ENCODE data around the gene STXBP5. TPM values are rescaled to one million over a fixed set of nuclear protein-coding genes. Genes with fewer than 3 reads are reported as not detected.

STXBP5 gene
- total and polyA plus RNA-seq, 2 donors (not counting 1 experiment from before 2014, with no cell fraction given): 4.6 to 24.1 TPM

DNA sequence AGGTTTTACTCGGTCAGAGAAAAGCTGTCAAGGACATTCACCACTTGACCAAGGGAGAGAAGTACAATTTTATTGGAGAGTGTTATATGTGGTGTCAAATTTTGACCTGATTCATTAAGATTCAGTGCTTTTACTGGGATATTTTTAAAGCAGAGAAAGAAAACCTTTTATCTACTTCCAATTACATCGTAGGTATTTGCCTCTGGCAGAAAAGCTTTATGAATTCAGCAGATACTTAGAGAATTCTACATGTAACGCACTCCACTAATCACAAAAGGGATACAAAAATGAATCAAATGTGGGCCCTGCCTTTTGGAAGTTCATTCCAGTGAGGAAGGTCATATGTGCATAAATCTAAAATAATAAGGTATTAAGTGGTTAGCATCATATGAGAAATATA, 133.7 kb downstream of the STXBP5 start:
- Histone ChIP-seq H3K27me3 (replicated peaks in 1 of 4; ENCODE audit: control extremely low read depth in 1 of 4, control insufficient read depth in 3 of 4, insufficient read depth in 4 of 4, low read length in 3 of 4) (no peaks in the 10 kb centered on the region), H3K9ac (ENCODE audit: low read length) (no peak overlapping the region), H3K36me3 (replicated peaks in 1 of 2; ENCODE audit: control extremely low read depth in 1 of 2, control insufficient read depth in 1 of 2, extremely low read depth in 1 of 2, insufficient read depth in 2 of 2, low read length in 1 of 2) (peaks cover 1 to 3% of the 10 kb centered on the region in 2 experiments), H2AFZ (ENCODE audit: insufficient read depth, low read depth, low read length, poor library complexity, severe bottlenecking) (no peak overlapping the region), H3K9me3 (ENCODE audit: control extremely low read depth in 1 of 3, control insufficient read depth in 2 of 3, insufficient read depth in 1 of 3, low read length in 2 of 3) (no peaks in the 10 kb centered on the region), H3K4me2 (replicated peaks; ENCODE audit: low read depth, low read length, poor library complexity, severe bottlenecking) (no peak overlapping the region), H3K4me3 (ENCODE audit: control extremely low read depth in 1 of 5, extremely low read depth in 1 of 5, insufficient read depth in 1 of 5, low read depth in 2 of 5, low read length in 4 of 5) (no peak overlapping the region), H3K79me2 (ENCODE audit: control insufficient read depth, insufficient read depth, low read length) (no peaks in the 10 kb centered on the region), H3K27ac (ENCODE audit: low read length in 2 of 2) (no peak overlapping the region), H3K4me1 (ENCODE audit: control insufficient read depth in 2 of 2, insufficient read depth in 2 of 2, low read length in 2 of 2) (no peaks in the 10 kb centered on the region), H4K20me1 (ENCODE audit: control insufficient read depth, insufficient read depth, low read length, poor library complexity, severe bottlenecking) (no peaks in the 10 kb centered on the region)
- WGBS (ENCODE audit: insufficient coverage): 100% methylated on average over 2 of the region's 3 CpGs
- no peak for DNase-seq
- ChIA-PET CTCF (no interaction called here), POLR2A (no interaction called here)
- Mint-ChIP-seq H3K4me1 (no peaks in the 10 kb centered on the region), H3K9me3 (ENCODE audit: insufficient read depth) (no peaks in the 10 kb centered on the region), H3K4me3 (no peak overlapping the region), H3K27me3 (no peaks in the 10 kb centered on the region), H3K27ac (no peak overlapping the region)
- no peak for ATAC-seq (ENCODE audit: low read depth)
- no peak for TF ChIP-seq EZH2 (IDR thresholded peaks at IDR 0.05; ENCODE audit: borderline replicate concordance, insufficient read depth, low read depth, low read length, poor library complexity, severe bottlenecking)
- no peak for TF ChIP-seq CTCF (IDR thresholded peaks at IDR 0.05)
- intact Hi-C loops (cut with micrococcal nuclease): no loop called here

DNA sequence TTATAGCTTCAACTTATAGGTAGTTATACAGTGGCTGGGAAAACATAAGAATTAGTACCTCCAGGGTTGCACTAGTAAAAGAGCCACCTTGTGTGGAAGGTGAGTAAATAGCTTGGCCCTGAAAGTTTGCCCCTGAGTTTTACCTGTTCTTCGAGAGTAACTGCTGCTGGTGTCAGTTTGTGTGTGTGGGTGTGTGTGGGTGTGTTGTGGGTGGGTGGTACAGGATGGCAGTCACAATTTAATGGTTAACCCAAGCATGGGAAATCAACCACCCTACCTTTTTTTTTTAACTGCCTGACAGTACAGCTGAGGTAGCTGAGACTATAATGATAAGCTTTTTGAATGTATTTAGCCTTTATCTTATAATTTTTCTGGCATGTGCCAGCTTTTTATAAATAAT, 137.3 kb downstream of the STXBP5 start:
- H2AFZ ChIP-seq (ENCODE audit: insufficient read depth, low read depth, low read length, poor library complexity, severe bottlenecking): no peak overlapping the region
- H3K27me3 Mint-ChIP-seq: no peaks in the 10 kb centered on the region
- CTCF ChIA-PET: no interaction called here

More for the DNA sequence above, 137.3 kb downstream of the STXBP5 start:
- Mint-ChIP-seq H3K4me3 (no peak overlapping the region), H3K9me3 (ENCODE audit: insufficient read depth) (no peaks in the 10 kb centered on the region), H3K27ac (no peak overlapping the region), H3K4me1 (no peaks in the 10 kb centered on the region)
- Histone ChIP-seq H3K27ac (ENCODE audit: low read length in 2 of 2) (no peak overlapping the region), H3K4me2 (replicated peaks; ENCODE audit: low read depth, low read length, poor library complexity, severe bottlenecking) (no peak overlapping the region), H3K9ac (ENCODE audit: low read length) (no peak overlapping the region), H4K20me1 (ENCODE audit: control insufficient read depth, insufficient read depth, low read length, poor library complexity, severe bottlenecking) (no peaks in the 10 kb centered on the region), H3K9me3 (ENCODE audit: control extremely low read depth in 1 of 3, control insufficient read depth in 2 of 3, insufficient read depth in 1 of 3, low read length in 2 of 3) (no peaks in the 10 kb centered on the region), H3K27me3 (replicated peaks in 1 of 4; ENCODE audit: control extremely low read depth in 1 of 4, control insufficient read depth in 3 of 4, insufficient read depth in 4 of 4, low read length in 3 of 4) (no peaks in the 10 kb centered on the region), H3K4me3 (ENCODE audit: control extremely low read depth in 1 of 5, extremely low read depth in 1 of 5, insufficient read depth in 1 of 5, low read depth in 2 of 5, low read length in 4 of 5) (no peak overlapping the region), H3K4me1 (ENCODE audit: control insufficient read depth in 2 of 2, insufficient read depth in 2 of 2, low read length in 2 of 2) (no peaks in the 10 kb centered on the region), H3K36me3 (replicated peaks in 1 of 2; ENCODE audit: control extremely low read depth in 1 of 2, control insufficient read depth in 1 of 2, extremely low read depth in 1 of 2, insufficient read depth in 2 of 2, low read length in 1 of 2) (peaks cover 3 to 6% of the 10 kb centered on the region in 2 experiments), H3K79me2 (ENCODE audit: control insufficient read depth, insufficient read depth, low read length) (no peaks in the 10 kb centered on the region)
- intact Hi-C loops (cut with micrococcal nuclease): no loop called here
- POLR2A ChIA-PET: no interaction called here
- no peak for DNase-seq
- TF ChIP-seq CTCF (IDR thresholded peaks at IDR 0.05) (no peak), EZH2 (IDR thresholded peaks at IDR 0.05; ENCODE audit: borderline replicate concordance, insufficient read depth, low read depth, low read length, poor library complexity, severe bottlenecking) (no peak)
- no CpG with 5 or more reads among the region's 1 CpG for WGBS (ENCODE audit: insufficient coverage)
- ATAC-seq (ENCODE audit: low read depth): no peak
